Measurements from ENCODE around the gene PCYT2. TPM values are rescaled to one million over a fixed set of nuclear protein-coding genes. Genes with fewer than 3 reads are reported as not detected.
"Not testable (repeated sequence)": the region's sequence is repeated elsewhere in the genome, so short reads cannot be mapped to it uniquely, and the experiment has no call there.

Gene PCYT2
- total and polyA plus RNA-seq, 10 of the 15 experiments (the other 5 are each of a cell fraction or from before 2014, with no cell fraction given) = 0.63 to 72.0 (median 45.0) TPM

DNA sequence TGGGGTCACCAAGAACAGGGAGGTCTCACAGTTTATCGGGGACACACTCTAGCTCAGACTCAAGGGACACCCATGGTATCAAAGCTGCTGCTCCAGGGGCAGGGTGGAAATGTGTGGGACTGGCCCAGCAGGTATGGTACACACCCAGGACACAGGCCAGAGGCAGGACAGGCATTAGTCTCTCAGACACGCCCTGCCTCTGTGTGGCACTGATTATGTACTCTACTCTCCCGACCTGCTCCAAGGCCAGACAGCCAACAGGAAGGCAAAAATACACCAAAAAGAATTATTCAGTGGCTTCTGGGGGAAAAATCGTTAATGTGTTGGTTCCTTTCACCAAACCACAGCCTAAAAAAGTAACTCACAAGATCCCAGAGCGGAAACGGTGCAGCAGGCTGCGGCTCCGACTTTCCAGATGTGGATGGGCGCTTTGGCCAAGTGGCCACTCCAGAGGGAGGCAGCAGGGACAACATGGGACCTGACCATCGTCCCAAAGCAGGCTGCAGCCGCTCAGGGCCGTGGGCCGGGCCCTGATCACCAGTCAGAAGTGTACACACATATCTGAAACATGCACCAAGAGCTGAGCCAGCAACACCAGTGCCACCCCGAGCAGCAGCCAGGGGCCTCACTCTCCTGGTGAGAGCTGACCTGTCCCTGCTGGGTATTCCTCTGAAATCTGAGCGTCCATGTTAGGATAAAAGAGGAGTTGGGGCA, 7.8 kb upstream of the PCYT2 start:
- H3K9ac ChIP-seq (ENCODE audit: control insufficient read depth, insufficient read depth, low read length) = no peak overlapping the region
- H3K4me2 ChIP-seq (ENCODE audit: control insufficient read depth, insufficient read depth) = no peak overlapping the region
- peaks cover 34% of the 10 kb centered on the region for H3K79me2 ChIP-seq (ENCODE audit: control insufficient read depth, insufficient read depth, low read length)
- no peak overlapping the region for H3K4me3 ChIP-seq
- in situ Hi-C loops (cut with MboI) (no loop called here), intact Hi-C loops (cut with micrococcal nuclease; ENCODE audit: unreplicated experiment) (no loop called here)
- ChIA-PET CTCF (interaction anchor here (0.6 kb wide), 1 partner anchor 25 kb away, joined by 3 read pairs; no protein-coding TSS in a partner anchor), SMC1A (ENCODE audit: uncharacterized antibody, unreplicated experiment) (no interaction called here), RAD21 (ENCODE audit: unreplicated experiment) (no interaction called here), POLR2A (interaction anchor here (0.5 kb wide), 1 partner anchor 47 kb away, joined by 5 read pairs; no protein-coding TSS in a partner anchor)
- no peaks in the 10 kb centered on the region for H3K27me3 ChIP-seq (replicated peaks in 1 of 2; ENCODE audit: control insufficient read depth in 2 of 2, insufficient read depth in 2 of 2, low read length in 1 of 2)
- TF ChIP-seq ZNF384 (IDR thresholded peaks at IDR 0.05; ENCODE audit: borderline replicate concordance, low read depth, low read length) (no peak), RUNX3 (IDR thresholded peaks at IDR 0.05; ENCODE audit: low read length) (peak; percentile 6; the same call in 1 of the 2 replicates)
- TF ChIP-seq, protein P1, sequence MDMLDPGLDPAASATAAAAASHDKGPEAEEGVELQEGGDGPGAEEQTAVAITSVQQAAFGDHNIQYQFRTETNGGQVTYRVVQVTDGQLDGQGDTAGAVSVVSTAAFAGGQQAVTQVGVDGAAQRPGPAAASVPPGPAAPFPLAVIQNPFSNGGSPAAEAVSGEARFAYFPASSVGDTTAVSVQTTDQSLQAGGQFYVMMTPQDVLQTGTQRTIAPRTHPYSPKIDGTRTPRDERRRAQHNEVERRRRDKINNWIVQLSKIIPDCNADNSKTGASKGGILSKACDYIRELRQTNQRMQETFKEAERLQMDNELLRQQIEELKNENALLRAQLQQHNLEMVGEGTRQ (IDR thresholded peaks at IDR 0.05; ENCODE audit: borderline replicate concordance, low read depth, low read length) = no peak
- H3K27ac ChIP-seq (ENCODE audit: control insufficient read depth, insufficient read depth) = no peak overlapping the region
- H3K4me1 ChIP-seq (ENCODE audit: control insufficient read depth, insufficient read depth, low read length) = peaks cover 11% of the 10 kb centered on the region
- WGBS (ENCODE audit: insufficient coverage, insufficient replicate concordance, low lambda C conversion rate, missing lambda C conversion rate) = 74% methylated on average over 15 of the region's 15 CpGs
- no peaks in the 10 kb centered on the region for H4K20me1 ChIP-seq (ENCODE audit: control insufficient read depth, insufficient read depth)
- FAIRE-seq (peak; percentile 31), ATAC-seq (no peak), DNase-seq (ENCODE audit: low read depth, low spot score) (no peak)
- peaks cover 8 to 23% of the 10 kb centered on the region in 2 experiments; a peak in 3 of 4 replicates for H3K36me3 ChIP-seq (ENCODE audit: control insufficient read depth in 2 of 2, insufficient read depth in 2 of 2, low read length in 1 of 2)
- H3K9me3 ChIP-seq (replicated peaks; ENCODE audit: control insufficient read depth, insufficient read depth, low read length) = no peaks in the 10 kb centered on the region
- H2AFZ ChIP-seq (ENCODE audit: control insufficient read depth, low read depth, low read length) = no peak overlapping the region
- BruUV-seq (replicated peaks) = no TSS peak

DNA sequence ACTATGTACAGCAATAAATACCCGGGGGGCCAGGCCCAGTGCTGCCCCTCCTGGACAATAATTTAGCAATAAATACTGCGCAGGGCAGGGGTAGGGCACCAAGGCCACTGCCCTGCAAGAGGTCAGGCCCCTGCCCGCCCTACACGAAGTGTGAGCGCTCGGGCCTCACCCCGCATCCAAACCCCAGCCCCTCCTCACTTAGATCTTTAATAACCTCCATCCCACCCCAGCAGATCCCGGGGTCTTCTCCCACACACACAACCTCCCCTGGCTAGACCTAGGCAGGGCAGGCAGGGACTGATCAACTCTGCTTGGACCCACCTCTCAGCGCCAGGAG, 7.1 kb upstream of the PCYT2 start:
- H4K20me1 ChIP-seq (ENCODE audit: control insufficient read depth, insufficient read depth); H3K9me3 ChIP-seq (replicated peaks; ENCODE audit: control insufficient read depth, insufficient read depth, low read length); SMC1A ChIA-PET (ENCODE audit: uncharacterized antibody, unreplicated experiment); H3K27me3 ChIP-seq (replicated peaks in 1 of 2; ENCODE audit: control insufficient read depth in 2 of 2, insufficient read depth in 2 of 2, low read length in 1 of 2); H3K4me2 ChIP-seq (ENCODE audit: control insufficient read depth, insufficient read depth); CTCF ChIA-PET; RAD21 ChIA-PET (ENCODE audit: unreplicated experiment); H3K4me1 ChIP-seq (ENCODE audit: control insufficient read depth, insufficient read depth, low read length); FAIRE-seq; intact Hi-C loops (cut with micrococcal nuclease; ENCODE audit: unreplicated experiment); in situ Hi-C loops (cut with MboI); H2AFZ ChIP-seq (ENCODE audit: control insufficient read depth, low read depth, low read length); POLR2A ChIA-PET; BruUV-seq (replicated peaks); H3K27ac ChIP-seq (ENCODE audit: control insufficient read depth, insufficient read depth); DNase-seq (ENCODE audit: low read depth, low spot score); H3K4me3 ChIP-seq: not testable (repeated sequence)
- H3K79me2 ChIP-seq (ENCODE audit: control insufficient read depth, insufficient read depth, low read length) = peaks cover 27% of the 10 kb centered on the region
- peak; percentile 56 for ATAC-seq
- WGBS (ENCODE audit: insufficient coverage, insufficient replicate concordance, low lambda C conversion rate, missing lambda C conversion rate) = 43% methylated on average over 9 of the region's 9 CpGs
- H3K36me3 ChIP-seq (ENCODE audit: control insufficient read depth in 2 of 2, insufficient read depth in 2 of 2, low read length in 1 of 2) = peaks cover 11 to 30% of the 10 kb centered on the region in 2 experiments
- H3K9ac ChIP-seq (ENCODE audit: control insufficient read depth, insufficient read depth, low read length) = 0 out of 2 replicates have a peak overlapping the region, but pooled peaks have one; percentile 35

All from GM12878 (cell line).